ENCODE results near the gene LCN15.
"Not testable (repeated sequence)": the region's sequence is repeated elsewhere in the genome, so short reads cannot be mapped to it uniquely, and the experiment has no call there.

The LCN15 gene

GRCh38 chr9:136799079-136799853 lies 34.9 kb upstream of the LCN15 start:
- no peaks in the 10 kb centered on the region for H3K9me3 Mint-ChIP-seq
- H3K27me3 Mint-ChIP-seq = peaks cover 30% of the 10 kb centered on the region
- peak overlapping the region; percentile 77 for H3K4me3 Mint-ChIP-seq
- peaks cover 10% of the 10 kb centered on the region for H3K36me3 Mint-ChIP-seq
- peaks cover 49% of the 10 kb centered on the region for H3K4me1 Mint-ChIP-seq
- no peak for ATAC-seq
- no peak overlapping the region for H3K27ac Mint-ChIP-seq

GRCh38 chr9:136798708-136799078 lies 34.4 kb upstream of the LCN15 start:
- Mint-ChIP-seq H3K9me3 (no peaks in the 10 kb centered on the region), H3K4me3 (no peak overlapping the region)

GRCh38 chr9:136796775-136797347 lies 32.5 kb upstream of the LCN15 start:
- not testable (repeated sequence) for ATAC-seq, H3K9me3 Mint-ChIP-seq, H3K36me3 Mint-ChIP-seq, H3K4me3 Mint-ChIP-seq, H3K27ac Mint-ChIP-seq
- H3K27me3 Mint-ChIP-seq = peaks cover 30% of the 10 kb centered on the region
- peaks cover 41% of the 10 kb centered on the region for H3K4me1 Mint-ChIP-seq

More at GRCh38 chr9:136798708-136799078, 34.4 kb upstream of the LCN15 start:
- ATAC-seq = no peak
- Mint-ChIP-seq H3K36me3 (peaks cover 5% of the 10 kb centered on the region), H3K27me3 (peaks cover 30% of the 10 kb centered on the region), H3K27ac (no peak overlapping the region), H3K4me1 (peaks cover 44% of the 10 kb centered on the region)

- H3K4me1 Mint-ChIP-seq = peaks cover 43% of the 10 kb centered on the region
Observed at GRCh38 chr9:136796238-136796774, 32.0 kb upstream of the LCN15 start, which contains the start of gene CCDC183. CCDC183 (plus strand) TSS chr9:136796338; CDS start chr9:136796398, 60 bp downstream.

GRCh38 chr9:136795000-136795348 lies 30.7 kb upstream of the LCN15 start:
- Mint-ChIP-seq H3K4me3 (no peak overlapping the region), H3K27ac (no peak overlapping the region), H3K36me3 (no peaks in the 10 kb centered on the region), H3K9me3 (no peaks in the 10 kb centered on the region), H3K4me1 (peaks cover 32% of the 10 kb centered on the region), H3K27me3 (peaks cover 30% of the 10 kb centered on the region)
- no peak for ATAC-seq

More at GRCh38 chr9:136796238-136796774, 32.0 kb upstream of the LCN15 start, which contains the start of gene CCDC183:
- no peak for ATAC-seq
- no peaks in the 10 kb centered on the region for H3K36me3 Mint-ChIP-seq
- H3K9me3 Mint-ChIP-seq = no peaks in the 10 kb centered on the region
- no peak within 1 kb of the TSS for H3K4me3 Mint-ChIP-seq
- peaks cover 30% of the 10 kb centered on the region for H3K27me3 Mint-ChIP-seq
- H3K27ac Mint-ChIP-seq = no peak within 1 kb of the TSS

GRCh38 chr9:136794281-136794999 lies 30.1 kb upstream of the LCN15 start:
- H3K9me3 Mint-ChIP-seq = no peaks in the 10 kb centered on the region
- no peak for ATAC-seq
- peaks cover 27% of the 10 kb centered on the region for H3K4me1 Mint-ChIP-seq
- H3K4me3 Mint-ChIP-seq = no peak overlapping the region
- peaks cover 30% of the 10 kb centered on the region for H3K27me3 Mint-ChIP-seq
- no peaks in the 10 kb centered on the region for H3K36me3 Mint-ChIP-seq
- no peak overlapping the region for H3K27ac Mint-ChIP-seq

- Mint-ChIP-seq H3K27ac (no peak overlapping the region), H3K4me3 (no peak overlapping the region), H3K27me3 (peaks cover 21% of the 10 kb centered on the region), H3K9me3 (no peaks in the 10 kb centered on the region), H3K36me3 (no peaks in the 10 kb centered on the region), H3K4me1 (peaks cover 25% of the 10 kb centered on the region)
- no peak for ATAC-seq
Observed at GRCh38 chr9:136793086-136793946, 29.0 kb upstream of the LCN15 start.

GRCh38 chr9:136792321-136793085 lies 28.2 kb upstream of the LCN15 start:
- Mint-ChIP-seq H3K9me3 (no peaks in the 10 kb centered on the region), H3K4me1 (peaks cover 33% of the 10 kb centered on the region), H3K36me3 (no peaks in the 10 kb centered on the region), H3K27ac (peak overlapping the region; percentile 92), H3K4me3 (no peak overlapping the region), H3K27me3 (peaks cover 15% of the 10 kb centered on the region)
- ATAC-seq = no peak

GRCh38 chr9:136791516-136792276 lies 27.4 kb upstream of the LCN15 start:
- peak overlapping the region; percentile 92 for H3K27ac Mint-ChIP-seq
- no peaks in the 10 kb centered on the region for H3K9me3 Mint-ChIP-seq
- peak overlapping the region; percentile 91 for H3K4me3 Mint-ChIP-seq
- H3K4me1 Mint-ChIP-seq = peaks cover 36% of the 10 kb centered on the region
- H3K36me3 Mint-ChIP-seq = no peaks in the 10 kb centered on the region
- H3K27me3 Mint-ChIP-seq = peaks cover 15% of the 10 kb centered on the region
- ATAC-seq = peak; percentile 26

GRCh38 chr9:136790640-136791515 lies 26.6 kb upstream of the LCN15 start, which contains the start of gene TMEM141:
TMEM141 (plus strand) TSS chr9:136791344; CDS start chr9:136791371, 27 bp downstream.
- Mint-ChIP-seq H3K27ac (peak within 1 kb of the TSS; percentile 92), H3K9me3 (no peaks in the 10 kb centered on the region), H3K4me3 (peak within 1 kb of the TSS; percentile 91), H3K36me3 (no peaks in the 10 kb centered on the region), H3K27me3 (peaks cover 18% of the 10 kb centered on the region), H3K4me1 (peaks cover 28% of the 10 kb centered on the region)
- ATAC-seq = peak; percentile 96

GRCh38 chr9:136789523-136789937 lies 25.2 kb upstream of the LCN15 start:
- peaks cover 34% of the 10 kb centered on the region for H3K4me1 Mint-ChIP-seq
- H3K9me3 Mint-ChIP-seq = no peaks in the 10 kb centered on the region
- ATAC-seq = no peak
- no peak overlapping the region for H3K27ac Mint-ChIP-seq
- peaks cover 18% of the 10 kb centered on the region for H3K27me3 Mint-ChIP-seq
- no peaks in the 10 kb centered on the region for H3K36me3 Mint-ChIP-seq
- H3K4me3 Mint-ChIP-seq = no peak overlapping the region

GRCh38 chr9:136788644-136789522 lies 24.6 kb upstream of the LCN15 start:
- H3K4me1 Mint-ChIP-seq = peaks cover 41% of the 10 kb centered on the region
- H3K4me3 Mint-ChIP-seq, H3K27ac Mint-ChIP-seq, H3K9me3 Mint-ChIP-seq, ATAC-seq, H3K36me3 Mint-ChIP-seq: not testable (repeated sequence)
- peaks cover 18% of the 10 kb centered on the region for H3K27me3 Mint-ChIP-seq

Measured in stimulated activated memory B cell treated with anti-CD40 and anti-IgM and Interleukin-4, amounts not matched to agents 10 μg/mL and 1 μg/mL and 100 μg/mL, for 72 hours (primary cell).